ENCODE results near the gene POR.

POR gene

GRCh38 chr7:75966190-75966961 lies 51.4 kb downstream of the POR start:
- no peak overlapping the region for H3K4me3 ChIP-seq (ENCODE audit: low read depth, low read length)
- TF ChIP-seq CTCF (IDR thresholded peaks at IDR 0.05; ENCODE audit: borderline replicate concordance, insufficient read depth, low read depth, low read length), result no peak

- no peak overlapping the region for H3K4me3 ChIP-seq (ENCODE audit: low read depth, low read length)
- no peak for TF ChIP-seq CTCF (IDR thresholded peaks at IDR 0.05; ENCODE audit: borderline replicate concordance, insufficient read depth, low read depth, low read length)
Observed at GRCh38 chr7:75967055-75967454, 52.1 kb downstream of the POR start.

- no peak overlapping the region for H3K4me3 ChIP-seq (ENCODE audit: low read depth, low read length)
- no peak for TF ChIP-seq CTCF (IDR thresholded peaks at IDR 0.05; ENCODE audit: borderline replicate concordance, insufficient read depth, low read depth, low read length)
Observed at GRCh38 chr7:75967487-75967997, 52.6 kb downstream of the POR start.

GRCh38 chr7:75968012-75968411 lies 53.1 kb downstream of the POR start:
- TF ChIP-seq CTCF (IDR thresholded peaks at IDR 0.05; ENCODE audit: borderline replicate concordance, insufficient read depth, low read depth, low read length), result no peak
- H3K4me3 ChIP-seq (ENCODE audit: low read depth, low read length), result no peak overlapping the region

GRCh38 chr7:75968561-75969001 lies 53.6 kb downstream of the POR start:
- no peak overlapping the region for H3K4me3 ChIP-seq (ENCODE audit: low read depth, low read length)
- TF ChIP-seq CTCF (IDR thresholded peaks at IDR 0.05; ENCODE audit: borderline replicate concordance, insufficient read depth, low read depth, low read length), result no peak

GRCh38 chr7:75969182-75969581 lies 54.2 kb downstream of the POR start:
- H3K4me3 ChIP-seq (ENCODE audit: low read depth, low read length), result no peak overlapping the region
- no peak for TF ChIP-seq CTCF (IDR thresholded peaks at IDR 0.05; ENCODE audit: borderline replicate concordance, insufficient read depth, low read depth, low read length)
